PC-3 (cell line): Measurements from ENCODE around the gene FUT7. TPM values are rescaled to one million over a fixed set of nuclear protein-coding genes. Genes with fewer than 3 reads are reported as not detected.

Experiments
- ATAC-seq: fragments of 200-7000 bp; cut with Tn5 transposase; 2 replicates; pipeline ENCODE4 v1.9.1; 2020; ENCODE audit warnings: mild to moderate bottlenecking, moderate library complexity
- BruUV-seq: library from RNA; stranded (reverse); fragments of 400-500 nt; replicated peaks from 2 replicates; lab custom pipeline; 2021; lab: Mats Ljungman, UMichigan
- CTCF ChIA-PET: fragments of 300-600 bp; sonication (Branson Sonifier 250); formaldehyde crosslinking; loops from one replicate; lab custom pipeline; 2022; ENCODE audit warnings: antibody characterized with exemption; lab: Charles Lee
- POLR2A ChIA-PET: fragments of 300-600 bp; sonication (Branson Sonifier 250); formaldehyde crosslinking; loops from one replicate; lab custom pipeline; 2022; ENCODE audit warnings: antibody characterized with exemption; ENCODE audit not compliant: unreplicated experiment; lab: Charles Lee
- DNase-seq: peaks from one replicate; pipeline ENCODE4 v3.0.0-alpha.2; 2015
- H2AFZ ChIP-seq: fragments of 300-600 bp; sonication (generic); 2 replicates; pipeline ENCODE4 v1.6.0; 2016; ENCODE audit warnings: antibody characterized with exemption, low read length
- H3F3A ChIP-seq: fragments of 300-600 bp; sonication (generic); one replicate; pipeline ENCODE4 v1.6.0; 2017; ENCODE audit warnings: antibody characterized with exemption, low read length, control low read depth, mild to moderate bottlenecking; ENCODE audit not compliant: unreplicated experiment
- H3K27ac ChIP-seq: fragments of 300-600 bp; sonication (generic); 2 replicates; pipeline ENCODE4 v1.5.1; 2016; ENCODE audit warnings: mild to moderate bottlenecking, low read length
- H3K27me3 ChIP-seq: fragments of 300-600 bp; sonication (generic); 2 replicates; pipeline ENCODE4 v1.6.1; 2016; ENCODE audit warnings: low read length, mixed read lengths
- H3K36me3 ChIP-seq: fragments of 300-600 bp; sonication (generic); 2 replicates; pipeline ENCODE4 v1.6.1; 2016; ENCODE audit warnings: low read depth, mixed run types, low read length, mixed read lengths
- H3K4me1 ChIP-seq: fragments of 300-600 bp; sonication (generic); 2 replicates; pipeline ENCODE4 v1.5.1; 2016; ENCODE audit warnings: low read length; ENCODE audit not compliant: insufficient read depth
- H3K4me2 ChIP-seq: fragments of 300-600 bp; sonication (generic); 2 replicates; pipeline ENCODE4 v1.6.0; 2016; ENCODE audit warnings: low read length
- H3K4me3 ChIP-seq: fragments of 300-600 bp; sonication (generic); 2 replicates; pipeline ENCODE4 v1.5.1; 2016; ENCODE audit warnings: mild to moderate bottlenecking, low read length, mixed read lengths
- H3K79me2 ChIP-seq: fragments of 300-600 bp; sonication (generic); 2 replicates; pipeline ENCODE4 v1.6.1; 2017; ENCODE audit warnings: low read length, mixed read lengths
- H3K9ac ChIP-seq: fragments of 300-600 bp; sonication (generic); 2 replicates; pipeline ENCODE4 v1.6.0; 2016; ENCODE audit warnings: mild to moderate bottlenecking, low read length
- H3K9me2 ChIP-seq: fragments of 300-600 bp; sonication (generic); replicated peaks from 2 replicates; pipeline ENCODE4 v1.6.1; 2016; ENCODE audit warnings: mixed run types, low read length, mixed read lengths
- H3K9me3 ChIP-seq: fragments of 300-600 bp; sonication (generic); 2 replicates; pipeline ENCODE4 v1.6.1; 2016; ENCODE audit warnings: low read length, mixed read lengths
- H4K20me1 ChIP-seq: fragments of 300-600 bp; sonication (generic); 2 replicates; pipeline ENCODE4 v1.6.1; 2016; ENCODE audit warnings: low read length, mixed read lengths
- EZH2 ChIP-seq: fragments of 300-600 bp; sonication (generic); IDR thresholded peaks from one replicate; pipeline ENCODE4 v1.6.1; 2017; ENCODE audit warnings: antibody characterized with exemption, mild to moderate bottlenecking, low read length; ENCODE audit not compliant: unreplicated experiment
- EZH2phosphoT487 ChIP-seq: fragments of 300-600 bp; sonication (generic); IDR thresholded peaks from 2 replicates; pipeline ENCODE4 v1.6.1; 2018; ENCODE audit warnings: mild to moderate bottlenecking, antibody characterized with exemption, low read length, borderline replicate concordance
- intact Hi-C: fragments of 100-400 bp; cut with micrococcal nuclease; formaldehyde crosslinking; loops from 2 replicates; pipeline ENCODE4 v1.9.0; 2023
- total RNA-seq: library from RNA; depleted of rRNA; stranded (reverse); fragments of >200 nt; gene quantifications from 2 replicates; pipeline ENCODE4 v1.2.3, GENCODE V29; 2014
- TF ChIP-seq, protein P1 (sequence below): fragments of 300-600 bp; sonication (generic); conservative IDR thresholded peaks from 2 replicates; pipeline ENCODE4 v1.5.1; 2017; ENCODE audit warnings: antibody characterized with exemption, low read depth, mild to moderate bottlenecking, low read length

The FUT7 gene
- total RNA-seq, 1 experiment from 2014 or later, result not detected

DNA sequence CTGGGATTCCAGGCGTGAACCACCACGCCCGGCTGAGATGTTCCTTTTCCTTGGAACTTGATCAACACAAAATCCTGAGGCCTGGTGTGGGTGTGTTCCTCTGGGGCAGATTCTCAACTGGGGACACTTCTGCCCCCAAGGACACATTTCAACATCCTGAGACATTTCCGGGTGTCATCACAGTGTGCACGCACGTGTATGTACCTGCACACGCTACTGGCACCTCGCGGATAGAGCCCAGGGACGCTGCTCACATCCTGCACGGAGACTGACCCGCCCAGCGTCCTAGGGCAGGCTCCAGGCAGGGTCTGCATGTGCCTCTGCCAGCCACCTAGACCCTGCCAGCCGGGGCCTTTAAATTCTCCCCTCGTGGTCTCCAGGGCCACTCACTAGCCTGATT lies 30.5 kb upstream of the FUT7 start:
- no peaks in the 10 kb centered on the region for H3K9me2 ChIP-seq
- POLR2A ChIA-PET, result no interaction called here
- DNase-seq (no peak), ATAC-seq (no peak)
- no peaks in the 10 kb centered on the region for H3F3A ChIP-seq
- no peak overlapping the region for H3K4me3 ChIP-seq
- TF ChIP-seq, protein P1, sequence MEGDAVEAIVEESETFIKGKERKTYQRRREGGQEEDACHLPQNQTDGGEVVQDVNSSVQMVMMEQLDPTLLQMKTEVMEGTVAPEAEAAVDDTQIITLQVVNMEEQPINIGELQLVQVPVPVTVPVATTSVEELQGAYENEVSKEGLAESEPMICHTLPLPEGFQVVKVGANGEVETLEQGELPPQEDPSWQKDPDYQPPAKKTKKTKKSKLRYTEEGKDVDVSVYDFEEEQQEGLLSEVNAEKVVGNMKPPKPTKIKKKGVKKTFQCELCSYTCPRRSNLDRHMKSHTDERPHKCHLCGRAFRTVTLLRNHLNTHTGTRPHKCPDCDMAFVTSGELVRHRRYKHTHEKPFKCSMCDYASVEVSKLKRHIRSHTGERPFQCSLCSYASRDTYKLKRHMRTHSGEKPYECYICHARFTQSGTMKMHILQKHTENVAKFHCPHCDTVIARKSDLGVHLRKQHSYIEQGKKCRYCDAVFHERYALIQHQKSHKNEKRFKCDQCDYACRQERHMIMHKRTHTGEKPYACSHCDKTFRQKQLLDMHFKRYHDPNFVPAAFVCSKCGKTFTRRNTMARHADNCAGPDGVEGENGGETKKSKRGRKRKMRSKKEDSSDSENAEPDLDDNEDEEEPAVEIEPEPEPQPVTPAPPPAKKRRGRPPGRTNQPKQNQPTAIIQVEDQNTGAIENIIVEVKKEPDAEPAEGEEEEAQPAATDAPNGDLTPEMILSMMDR, result no peak
- TF ChIP-seq EZH2phosphoT487 (no peak), EZH2 (no peak)
- H3K27me3 ChIP-seq, result no peaks in the 10 kb centered on the region
- H3K4me2 ChIP-seq, result no peak overlapping the region
- no peak overlapping the region for H3K9ac ChIP-seq
- no peak overlapping the region for H2AFZ ChIP-seq
- no peak overlapping the region for H3K27ac ChIP-seq
- no peaks in the 10 kb centered on the region for H3K9me3 ChIP-seq
- no peaks in the 10 kb centered on the region for H4K20me1 ChIP-seq
- H3K79me2 ChIP-seq, result peaks cover 10% of the 10 kb centered on the region
- no peaks in the 10 kb centered on the region for H3K36me3 ChIP-seq
- intact Hi-C loops, result no loop called here
- peaks cover 3% of the 10 kb centered on the region; the same call in 1 of the 2 replicates for H3K4me1 ChIP-seq
- CTCF ChIA-PET, result no interaction called here
- BruUV-seq, result TSS peak; percentile 64

- Histone ChIP-seq H3K9ac (no peak overlapping the region), H3K4me2 (no peak overlapping the region), H3K4me1 (peaks cover 24% of the 10 kb centered on the region), H3K36me3 (no peaks in the 10 kb centered on the region), H3K27ac (no peak overlapping the region), H3K9me2 (no peaks in the 10 kb centered on the region), H2AFZ (no peak overlapping the region), H3F3A (no peaks in the 10 kb centered on the region), H3K27me3 (no peaks in the 10 kb centered on the region), H4K20me1 (no peaks in the 10 kb centered on the region), H3K4me3 (no peak overlapping the region), H3K79me2 (no peaks in the 10 kb centered on the region), H3K9me3 (no peaks in the 10 kb centered on the region)
- intact Hi-C loops, result no loop called here
- TF ChIP-seq, protein P1, result no peak
- TF ChIP-seq EZH2phosphoT487 (no peak), EZH2 (no peak)
- CTCF ChIA-PET, result no interaction called here
- ATAC-seq (no peak), DNase-seq (no peak)
- POLR2A ChIA-PET, result no interaction called here
- BruUV-seq, result no TSS peak
Measured at GRCh38 chr9:137058521-137059234, 26.8 kb upstream of the FUT7 start.

DNA sequence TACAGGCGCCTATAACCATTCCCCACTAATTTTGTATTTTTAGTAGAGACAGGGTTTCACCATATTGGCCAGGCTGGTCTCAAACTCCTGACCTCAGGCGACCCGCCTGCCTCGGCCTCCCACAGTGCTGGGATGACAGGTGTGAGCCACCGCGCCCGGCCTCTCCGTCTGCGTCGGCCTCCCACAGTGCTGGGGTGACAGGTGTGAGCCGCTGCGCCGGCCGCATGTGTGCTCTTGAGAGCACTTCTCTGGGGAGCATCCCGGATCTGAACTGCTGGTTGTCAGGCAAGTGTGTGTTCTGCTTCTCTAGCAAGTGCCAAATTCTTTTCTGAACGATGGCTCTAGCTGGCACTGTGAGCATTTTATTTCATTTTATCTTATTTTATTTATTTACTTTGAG lies 25.7 kb upstream of the FUT7 start:
- intact Hi-C loops, result no loop called here
- no peak; the same call in none of the 2 replicates for ATAC-seq
- ChIA-PET CTCF (no interaction called here), POLR2A (interaction anchor here (0.7 kb wide), 1 partner anchor 28 kb away, joined by 3 read pairs; no protein-coding TSS in a partner anchor)
- H3K27ac ChIP-seq, result no peak overlapping the region
- H2AFZ ChIP-seq, result no peak overlapping the region
- H4K20me1 ChIP-seq, result no peaks in the 10 kb centered on the region
- H3K9me3 ChIP-seq, result no peaks in the 10 kb centered on the region
- H3F3A ChIP-seq, result no peaks in the 10 kb centered on the region
- BruUV-seq, result no TSS peak
- no peak overlapping the region for H3K4me3 ChIP-seq
- H3K4me2 ChIP-seq, result peak overlapping the region; percentile 57
- H3K27me3 ChIP-seq, result no peaks in the 10 kb centered on the region
- H3K4me1 ChIP-seq, result peaks cover 24% of the 10 kb centered on the region
- H3K9me2 ChIP-seq, result no peaks in the 10 kb centered on the region
- no peaks in the 10 kb centered on the region for H3K36me3 ChIP-seq
- H3K79me2 ChIP-seq, result no peaks in the 10 kb centered on the region
- DNase-seq, result no peak
- TF ChIP-seq EZH2 (no peak), EZH2phosphoT487 (no peak)
- TF ChIP-seq, protein P1, result no peak
- H3K9ac ChIP-seq, result no peak overlapping the region
